ENCODE data around the gene RIMBP2.

Gene RIMBP2

GRCh38 chr12:130717752-130718151, 1.7 kb upstream of the RIMBP2 start:
- no peak for TF ChIP-seq JUND (IDR thresholded peaks at IDR 0.05; ENCODE audit: low read depth)
- in situ Hi-C loops (cut with HindIII; ENCODE audit: low pct_unique_long_range_greater_than_20kb, low sequenced_read_pairs), result no loop called here

GRCh38 chr12:130716969-130717366, 869 bp upstream of the RIMBP2 start:
- in situ Hi-C loops (cut with HindIII; ENCODE audit: low pct_unique_long_range_greater_than_20kb, low sequenced_read_pairs), result no loop called here
- DNase-seq (ENCODE audit: low read depth in 1 of 2, low spot score in 1 of 2), result no peak
- no peak for TF ChIP-seq JUND (IDR thresholded peaks at IDR 0.05; ENCODE audit: low read depth)

More at GRCh38 chr12:130717752-130718151, 1.7 kb upstream of the RIMBP2 start:
- DNase-seq (ENCODE audit: low read depth in 1 of 2, low spot score in 1 of 2), result no peak

- in situ Hi-C loops (cut with HindIII; ENCODE audit: low pct_unique_long_range_greater_than_20kb, low sequenced_read_pairs), result no loop called here
- DNase-seq (ENCODE audit: low read depth in 1 of 2, low spot score in 1 of 2), result no peak
- TF ChIP-seq JUND (IDR thresholded peaks at IDR 0.05; ENCODE audit: low read depth), result no peak
Measured at GRCh38 chr12:130715150-130715997, 725 bp downstream of the RIMBP2 start.

GRCh38 chr12:130714591-130715149, 1.4 kb downstream of the RIMBP2 start:
- no peak for DNase-seq (ENCODE audit: low read depth in 1 of 2, low spot score in 1 of 2)
- in situ Hi-C loops (cut with HindIII; ENCODE audit: low pct_unique_long_range_greater_than_20kb, low sequenced_read_pairs), result no loop called here
- no peak for TF ChIP-seq JUND (IDR thresholded peaks at IDR 0.05; ENCODE audit: low read depth)

- TF ChIP-seq JUND (IDR thresholded peaks at IDR 0.05; ENCODE audit: low read depth), result no peak
- in situ Hi-C loops (cut with HindIII; ENCODE audit: low pct_unique_long_range_greater_than_20kb, low sequenced_read_pairs), result no loop called here
- DNase-seq (ENCODE audit: low read depth in 1 of 2, low spot score in 1 of 2), result no peak
Measured at GRCh38 chr12:130714091-130714590, 2.0 kb downstream of the RIMBP2 start.

DNA sequence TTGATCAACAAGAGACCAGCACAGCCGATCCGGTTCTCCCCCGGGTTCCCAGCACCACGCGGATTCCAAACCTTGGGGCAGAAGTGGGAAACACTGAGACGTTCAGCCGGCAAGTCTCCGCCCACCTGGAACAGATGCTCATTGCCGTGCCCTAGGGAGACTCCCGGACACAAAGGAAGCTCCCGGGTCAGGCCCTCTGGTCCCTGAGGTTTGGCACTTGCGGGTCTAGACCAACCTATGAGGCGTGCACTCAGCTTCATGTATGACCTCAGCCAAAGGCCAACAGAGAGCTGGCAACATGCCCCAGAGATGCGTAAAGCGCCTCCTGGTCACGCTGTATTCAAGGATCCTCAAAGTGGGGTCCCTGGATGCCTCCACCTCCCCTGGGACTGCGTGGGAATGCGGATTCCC, 2.5 kb downstream of the RIMBP2 start:
- no peak for TF ChIP-seq JUND (IDR thresholded peaks at IDR 0.05; ENCODE audit: low read depth)
- in situ Hi-C loops (cut with HindIII; ENCODE audit: low pct_unique_long_range_greater_than_20kb, low sequenced_read_pairs), result no loop called here
- no peak for DNase-seq (ENCODE audit: low read depth in 1 of 2, low spot score in 1 of 2)

- in situ Hi-C loops (cut with HindIII; ENCODE audit: low pct_unique_long_range_greater_than_20kb, low sequenced_read_pairs), result no loop called here
- no peak for DNase-seq (ENCODE audit: low read depth in 1 of 2, low spot score in 1 of 2)
- no peak for TF ChIP-seq JUND (IDR thresholded peaks at IDR 0.05; ENCODE audit: low read depth)
Measured at GRCh38 chr12:130712346-130713065, 3.6 kb downstream of the RIMBP2 start.

DNA sequence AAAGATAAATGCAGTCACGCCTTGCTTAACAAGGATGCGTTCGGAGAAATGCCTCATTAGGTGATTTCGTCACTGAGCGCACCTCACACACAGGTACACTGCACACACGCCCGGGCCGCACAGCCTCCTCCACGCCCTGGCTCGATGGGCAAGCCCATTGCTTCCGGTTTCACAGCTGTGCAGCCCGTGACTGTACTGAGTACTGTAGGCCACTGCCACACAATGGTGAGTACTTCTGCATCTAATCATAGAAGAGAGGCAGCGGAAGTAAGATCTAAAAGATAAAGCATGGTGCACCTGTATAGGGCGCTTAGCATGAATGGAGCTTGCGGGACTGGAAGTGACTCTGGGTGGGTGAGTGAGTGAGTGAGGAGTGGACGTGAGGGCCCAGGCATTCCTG, 4.3 kb downstream of the RIMBP2 start:
- no peak for TF ChIP-seq JUND (IDR thresholded peaks at IDR 0.05; ENCODE audit: low read depth)
- no peak for DNase-seq (ENCODE audit: low read depth in 1 of 2, low spot score in 1 of 2)
- in situ Hi-C loops (cut with HindIII; ENCODE audit: low pct_unique_long_range_greater_than_20kb, low sequenced_read_pairs), result no loop called here

DNA sequence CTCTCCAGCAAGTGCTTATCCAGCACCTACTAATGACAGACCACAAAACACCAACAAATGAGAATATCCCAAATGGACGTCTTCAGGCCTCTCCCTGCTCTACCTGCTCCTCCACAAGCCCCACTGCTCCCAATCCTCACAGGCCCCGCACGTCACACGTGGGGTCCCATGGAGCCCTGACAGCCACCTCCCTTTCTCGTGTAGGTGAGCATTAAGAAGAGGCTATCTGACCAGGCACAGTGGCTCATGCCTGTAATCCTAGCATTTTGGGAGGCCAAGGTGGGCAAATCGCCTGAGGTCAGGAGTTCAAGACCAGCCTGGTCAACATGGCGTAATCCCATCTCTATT, 5.4 kb downstream of the RIMBP2 start:
- in situ Hi-C loops (cut with HindIII; ENCODE audit: low pct_unique_long_range_greater_than_20kb, low sequenced_read_pairs), result no loop called here
- no peak for TF ChIP-seq JUND (IDR thresholded peaks at IDR 0.05; ENCODE audit: low read depth)
- no peak for DNase-seq (ENCODE audit: low read depth in 1 of 2, low spot score in 1 of 2)

DNA sequence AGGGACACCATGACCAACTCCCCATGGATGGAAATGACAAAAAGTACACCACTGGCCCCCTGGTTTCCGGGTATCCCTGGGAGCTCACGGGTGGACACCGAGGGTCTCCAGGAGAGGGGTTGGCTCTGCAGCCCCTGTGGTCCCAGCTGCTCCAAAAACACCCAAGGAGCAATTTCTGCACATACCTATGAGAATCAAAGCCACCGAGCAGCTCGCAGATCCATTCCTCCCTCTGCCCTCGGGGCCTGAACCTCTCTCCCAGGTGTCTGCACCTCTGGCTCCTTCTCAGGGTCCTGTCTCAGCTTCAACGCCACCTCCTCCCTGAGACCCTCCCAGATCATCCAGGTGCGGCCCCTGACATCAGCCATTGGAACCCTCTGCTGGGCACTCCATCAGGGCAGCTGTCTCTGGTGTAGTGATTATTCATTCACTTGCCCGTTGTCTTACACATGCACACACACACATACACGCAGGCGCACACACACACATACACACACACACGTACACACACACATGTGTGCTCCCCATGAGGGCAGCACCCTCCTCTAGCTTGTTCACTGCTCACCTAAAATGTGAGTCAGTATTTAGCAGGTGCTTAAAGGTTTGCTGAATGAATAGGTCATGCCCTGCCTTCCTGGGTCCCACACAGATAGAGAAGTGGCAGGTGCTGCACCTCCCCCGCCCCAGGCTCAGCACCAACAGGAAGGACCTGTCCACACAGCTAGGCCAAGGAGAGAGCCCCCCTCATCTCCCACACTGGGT, 5.9 kb downstream of the RIMBP2 start:
- in situ Hi-C loops (cut with HindIII; ENCODE audit: low pct_unique_long_range_greater_than_20kb, low sequenced_read_pairs), result no loop called here
- no peak for DNase-seq (ENCODE audit: low read depth in 1 of 2, low spot score in 1 of 2)

DNA sequence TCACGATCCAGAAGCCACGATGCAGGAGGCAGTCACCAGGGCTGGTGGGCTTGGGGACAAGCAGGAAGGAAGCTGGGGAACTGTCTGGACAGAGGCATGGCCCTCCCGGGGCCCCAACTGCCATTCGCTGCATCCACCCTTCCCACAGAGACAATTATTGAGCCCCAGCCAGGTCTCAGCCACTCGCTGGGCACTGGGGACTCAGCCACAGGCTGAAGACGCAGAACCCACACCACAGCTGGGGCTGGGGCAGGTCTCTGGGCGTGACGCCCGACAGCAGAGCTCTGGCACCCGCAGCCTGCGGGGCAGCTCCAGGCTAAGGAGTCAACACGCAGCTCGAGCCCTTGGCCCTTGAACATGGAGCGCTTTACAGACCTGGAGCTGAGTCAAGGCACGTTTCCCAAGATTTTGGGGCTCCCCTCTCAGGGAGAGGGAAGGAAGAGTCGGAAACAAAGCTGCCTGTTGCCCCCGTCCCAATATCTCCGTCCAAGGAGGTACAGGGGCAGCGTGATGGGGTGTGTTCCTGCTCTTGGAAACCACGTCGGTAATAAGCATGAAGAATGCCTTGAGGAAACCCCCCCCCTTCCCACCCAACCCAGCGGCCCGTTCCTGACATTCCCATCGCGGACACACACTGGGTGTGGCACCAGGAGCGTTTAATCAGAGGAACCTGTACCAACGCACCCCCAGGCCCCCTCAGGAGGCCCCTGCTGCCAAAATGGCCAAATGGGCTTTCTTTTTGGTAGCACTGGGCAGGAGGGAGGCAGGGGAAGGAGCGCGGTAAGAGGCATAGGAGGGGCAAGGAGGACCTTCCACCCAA, 6.7 kb downstream of the RIMBP2 start:
- no peak for TF ChIP-seq JUND (IDR thresholded peaks at IDR 0.05; ENCODE audit: low read depth)
- DNase-seq (ENCODE audit: low read depth in 1 of 2, low spot score in 1 of 2), result no peak
- in situ Hi-C loops (cut with HindIII; ENCODE audit: low pct_unique_long_range_greater_than_20kb, low sequenced_read_pairs), result no loop called here

More for the DNA sequence above, 5.9 kb downstream of the RIMBP2 start:
- no peak for TF ChIP-seq JUND (IDR thresholded peaks at IDR 0.05; ENCODE audit: low read depth)

Data from T47D (cell line).